Stimulated activated CD8-positive, alpha-beta memory T cell treated with anti-CD3 and anti-CD28 coated beads, Interleukin-4, amount 100 ng/mL, for 48 hours (primary cell): ENCODE results near the gene PLAGL1.

Source experiments
- DNase-seq: peaks from one replicate; pipeline ENCODE4 v3.0.0-alpha.2; 2020

Gene PLAGL1

DNA sequence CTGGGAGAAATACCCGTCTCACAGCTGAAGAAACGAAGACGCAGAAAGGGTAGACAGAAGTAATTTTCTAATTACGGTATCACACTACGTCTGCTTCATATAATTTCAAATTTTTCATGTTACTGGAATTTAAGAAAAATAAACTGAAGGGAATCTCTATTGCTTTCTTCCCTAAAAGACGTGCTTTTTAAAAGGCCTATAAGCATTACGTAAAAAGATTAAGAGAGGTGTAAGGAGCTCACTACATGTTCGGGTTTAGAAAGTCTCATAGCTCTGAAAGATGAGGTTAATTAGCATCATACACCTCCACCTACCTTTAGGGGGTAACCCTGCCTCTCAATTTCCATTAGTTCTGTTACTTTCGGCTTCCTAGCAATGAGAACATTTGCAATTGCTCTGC, 787 bp upstream of the PLAGL1 start:
- no peak for DNase-seq

DNA sequence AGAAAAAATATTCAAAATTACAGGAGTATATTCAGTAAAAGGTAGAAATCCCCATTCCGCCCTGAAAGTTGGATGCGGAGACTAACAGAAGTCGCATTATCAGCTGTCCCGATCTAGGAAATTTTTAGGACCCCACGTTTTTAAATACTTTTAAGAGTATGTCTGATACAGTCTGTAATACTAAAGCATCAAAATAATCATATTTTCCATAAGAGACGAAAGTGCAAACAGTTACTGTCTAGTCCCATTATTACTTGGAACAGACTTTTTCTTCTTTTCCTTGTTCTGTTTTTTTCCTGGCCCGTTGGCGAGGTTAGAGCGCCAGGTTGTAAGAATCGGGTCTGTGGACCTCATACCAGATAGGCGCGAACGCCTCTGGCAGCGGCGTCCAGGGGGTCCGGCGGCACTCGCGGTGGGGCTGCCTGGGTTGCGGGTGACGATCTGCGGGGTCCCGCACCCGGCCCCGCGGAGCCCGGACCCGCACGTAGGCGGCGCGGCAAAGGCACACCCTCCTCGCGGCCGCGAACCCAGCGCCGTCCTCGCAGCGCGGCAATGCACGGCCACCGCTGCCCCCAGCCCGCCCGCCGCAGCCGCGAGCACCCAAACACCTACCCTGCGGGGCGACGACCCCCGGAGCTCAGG, 460 bp downstream of the PLAGL1 start:
- no peak for DNase-seq

DNA sequence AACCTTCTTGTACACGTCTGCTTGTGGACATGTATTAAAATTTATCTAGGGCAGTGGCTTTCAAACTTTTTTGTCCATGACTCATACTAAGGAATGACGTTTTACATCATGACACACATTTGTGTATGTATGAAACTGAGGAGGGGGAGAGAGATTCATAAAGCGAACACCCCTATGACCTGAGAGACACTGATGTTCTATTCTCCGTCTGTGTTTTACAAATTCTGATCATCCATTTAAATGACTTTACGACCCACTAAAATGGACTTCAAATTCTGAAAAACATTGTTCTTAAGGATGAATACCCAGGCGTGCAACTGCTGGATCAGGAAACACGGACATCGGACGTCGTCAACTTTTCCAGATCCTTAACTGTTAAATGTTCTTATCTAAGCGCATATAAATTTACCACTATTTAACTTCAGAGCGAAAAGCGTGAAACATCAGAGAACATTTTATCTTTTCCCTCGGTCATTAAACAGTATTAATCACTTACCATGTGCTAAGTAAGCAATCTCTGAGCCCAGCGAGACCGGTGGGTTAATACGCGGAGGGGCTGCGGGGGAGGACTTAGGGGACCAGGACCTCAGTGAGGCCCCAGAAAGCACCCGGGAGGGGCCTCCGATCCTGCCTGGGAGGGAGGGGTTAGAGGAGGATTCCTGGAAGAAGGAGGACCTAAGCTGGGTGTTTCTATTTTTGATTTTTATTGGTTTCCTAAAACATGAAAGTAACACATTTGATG, 1.2 kb downstream of the PLAGL1 start:
- DNase-seq = no peak

DNA sequence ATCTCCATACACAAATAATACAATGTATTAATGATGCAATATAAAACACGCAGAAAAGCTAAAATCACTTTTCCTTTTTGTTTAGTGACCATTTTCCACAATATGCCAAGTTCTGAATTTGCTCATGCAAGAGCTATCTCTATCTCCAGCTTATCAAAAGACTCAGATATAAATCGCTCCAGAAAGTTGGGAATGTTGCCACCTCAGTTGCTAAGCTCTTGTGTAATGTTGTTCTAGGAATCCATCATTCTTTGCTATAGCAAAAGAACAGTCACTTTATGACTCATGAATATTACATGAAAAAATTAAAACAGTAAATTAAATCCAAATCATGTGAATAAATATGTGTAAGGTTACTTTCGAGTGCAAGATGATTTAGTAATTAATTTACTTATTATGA, 8.7 kb downstream of the PLAGL1 start:
- no peak for DNase-seq

DNA sequence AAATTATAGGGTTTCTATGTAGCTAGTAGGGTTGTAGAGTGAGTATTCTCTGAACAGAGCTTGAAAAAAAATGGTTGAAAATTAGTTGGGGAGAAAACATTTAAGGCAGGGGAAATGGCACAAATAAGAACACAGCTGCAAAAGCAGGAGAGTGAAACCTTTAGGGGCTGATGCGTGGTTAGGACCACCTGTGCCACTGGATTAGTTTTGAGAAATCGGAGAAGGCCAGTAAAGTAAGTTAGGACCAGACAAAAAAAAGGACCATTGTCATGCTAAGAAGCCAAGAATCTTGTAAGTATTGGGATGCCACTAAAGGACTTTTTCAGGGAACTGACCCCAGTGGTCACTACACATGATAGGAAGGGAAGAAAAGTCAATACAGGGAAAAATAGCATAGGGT, 9.4 kb downstream of the PLAGL1 start:
- no peak for DNase-seq

DNA sequence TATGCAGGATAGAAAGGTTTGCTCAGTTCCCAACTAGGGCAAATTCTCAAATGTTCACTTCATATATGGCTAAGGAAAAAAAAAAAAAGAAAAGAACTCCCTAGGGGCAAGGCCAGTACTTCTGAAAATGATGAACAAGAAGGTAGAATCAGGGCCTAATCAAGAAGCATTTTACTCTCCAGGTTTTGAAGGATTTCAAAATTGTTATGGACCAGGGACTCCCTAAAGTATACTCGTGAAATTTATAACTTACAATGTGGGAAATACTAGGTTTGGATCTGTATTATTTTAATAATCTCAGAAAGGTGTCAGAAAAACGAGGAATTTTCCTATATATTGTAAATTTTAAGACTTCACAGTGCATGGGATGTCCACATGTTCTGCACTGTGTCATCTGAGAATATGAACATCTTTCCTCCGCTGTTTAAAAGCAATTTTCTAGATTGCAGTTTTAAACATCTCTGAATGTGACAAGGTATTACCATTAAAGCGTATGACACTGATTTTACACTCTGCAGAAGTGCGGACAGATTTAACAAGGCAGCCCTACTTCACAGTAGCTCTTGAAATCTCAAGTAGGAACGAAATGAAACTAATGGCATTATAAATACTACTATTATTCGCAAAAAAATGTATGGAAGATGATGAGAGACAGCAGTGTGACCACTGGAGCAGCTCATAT, 14.0 kb downstream of the PLAGL1 start:
- DNase-seq = no peak

DNA sequence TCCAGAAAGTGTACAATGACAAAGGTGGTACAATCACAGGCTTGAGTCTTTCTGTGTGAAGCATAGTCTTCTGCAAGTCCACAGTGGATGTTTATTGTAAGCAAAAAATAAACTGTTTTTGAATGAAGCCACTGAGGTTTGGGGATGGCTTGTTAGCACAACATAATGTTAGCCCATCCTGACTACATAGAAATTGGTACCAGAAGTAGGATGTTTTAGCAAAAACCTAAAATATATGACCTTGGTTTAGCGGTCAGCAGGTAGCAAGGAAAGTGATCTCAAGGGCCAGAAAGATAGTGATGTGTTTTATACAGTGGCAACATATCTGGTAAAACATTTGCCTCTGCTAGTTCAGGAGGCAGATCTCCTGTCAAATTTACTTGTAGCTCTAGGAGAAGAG, 15.8 kb downstream of the PLAGL1 start:
- DNase-seq = no peak

DNA sequence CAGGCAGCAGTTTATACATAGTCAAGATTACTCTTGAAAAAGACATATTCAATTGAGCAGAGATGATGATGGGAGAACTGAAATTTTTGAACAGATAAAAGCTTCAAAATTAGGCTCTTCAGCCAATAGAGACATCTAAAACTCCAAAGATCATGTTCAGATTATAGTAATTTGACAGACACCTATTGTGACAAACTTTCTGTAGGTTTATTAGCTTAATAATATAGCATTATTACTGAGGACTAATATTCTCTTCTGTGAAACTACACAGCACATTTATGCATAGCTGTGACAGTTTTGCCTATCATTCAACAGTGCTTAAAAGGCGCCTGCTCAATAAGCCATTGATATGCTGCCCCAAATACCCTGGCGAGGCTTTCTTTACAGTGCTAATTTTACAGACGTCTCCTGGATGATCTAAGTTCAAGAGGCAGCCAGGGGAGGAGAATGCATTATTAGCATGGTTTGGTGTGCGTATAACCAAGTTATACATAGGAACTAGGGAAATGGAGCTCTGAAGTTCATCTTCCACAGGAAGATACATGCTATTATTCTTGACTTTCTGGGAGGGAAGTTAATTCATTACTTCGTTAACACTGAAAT, 21.5 kb downstream of the PLAGL1 start:
- DNase-seq = no peak

DNA sequence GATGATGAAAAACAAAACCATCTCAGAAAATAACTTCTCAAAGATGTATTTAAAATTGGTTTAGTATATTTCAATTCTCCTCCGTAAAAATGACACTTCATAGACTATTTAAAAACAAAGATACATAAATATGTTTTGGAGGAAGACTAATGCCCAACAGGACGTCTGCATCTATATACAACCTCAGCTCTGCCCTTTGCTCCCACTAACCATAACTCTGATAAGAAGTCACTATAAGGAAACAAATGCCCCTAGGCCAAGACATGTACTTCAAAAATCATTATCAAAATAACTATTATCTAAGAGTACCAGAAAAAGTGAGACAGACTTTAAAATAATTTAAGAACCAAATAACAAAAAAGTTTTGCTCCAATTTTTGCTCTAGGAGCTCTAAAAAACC, 23.4 kb downstream of the PLAGL1 start:
- DNase-seq = no peak

DNA sequence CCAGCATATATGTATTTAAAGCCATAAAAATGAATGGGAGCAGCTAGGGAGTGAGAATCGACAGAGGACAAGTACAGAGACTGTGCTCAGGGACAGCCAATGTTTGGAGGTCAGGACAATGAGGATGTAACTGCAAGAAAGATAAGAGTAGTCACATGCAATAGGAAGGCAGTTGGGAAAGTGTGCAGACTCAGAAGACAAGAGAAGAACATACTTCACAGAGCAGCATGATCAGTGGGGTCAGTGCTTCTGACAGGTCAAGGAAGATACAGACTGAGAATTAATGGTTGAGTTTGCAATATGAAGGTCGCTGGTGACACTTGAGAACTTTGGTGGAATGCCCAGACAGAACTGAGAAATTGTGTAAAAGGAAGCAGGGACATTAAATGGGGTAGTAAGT, 25.1 kb downstream of the PLAGL1 start:
- DNase-seq = no peak

DNA sequence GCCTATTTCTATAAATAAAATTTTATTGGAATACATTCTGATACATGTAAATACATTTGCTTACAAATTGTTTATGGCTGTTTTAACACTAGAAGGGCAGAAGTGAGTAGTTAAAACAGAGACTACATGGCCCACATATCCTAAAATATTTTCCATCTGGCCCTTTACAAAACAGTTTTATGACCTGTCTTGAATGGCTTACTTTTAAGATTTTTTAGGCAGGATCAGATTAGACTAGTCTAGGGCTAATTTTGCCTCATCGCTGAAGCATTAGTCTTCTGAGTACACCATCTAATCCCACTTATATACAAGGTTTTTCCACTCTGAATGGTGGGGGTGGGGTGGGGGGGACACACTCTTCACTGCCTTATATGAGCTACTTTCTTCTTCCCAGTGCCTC, 27.1 kb downstream of the PLAGL1 start:
- no peak for DNase-seq

DNA sequence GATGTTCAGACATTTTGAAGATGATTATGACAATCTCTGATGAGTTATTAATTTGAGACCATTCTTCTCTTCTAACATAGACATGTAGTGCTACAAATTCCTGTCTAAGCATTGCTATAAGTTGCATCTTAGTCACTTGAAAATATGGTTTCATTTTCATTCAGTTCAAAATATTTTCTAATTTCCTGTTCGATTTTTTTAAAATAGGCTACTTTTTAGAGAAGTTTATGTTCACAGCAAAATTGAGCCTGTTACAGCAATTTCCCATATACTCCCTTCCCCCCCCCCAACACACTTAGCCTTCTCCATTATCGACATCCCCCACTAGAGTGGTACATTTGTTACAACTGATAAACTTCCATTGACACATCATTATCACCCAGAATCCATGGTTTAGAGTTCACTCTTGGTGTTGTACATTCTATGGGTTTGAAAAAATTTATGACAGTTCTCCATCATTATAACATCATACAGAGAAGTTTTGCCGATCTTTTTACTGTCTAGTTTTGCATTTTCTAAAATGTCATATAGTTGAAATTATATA, 31.2 kb downstream of the PLAGL1 start:
- DNase-seq = no peak

DNA sequence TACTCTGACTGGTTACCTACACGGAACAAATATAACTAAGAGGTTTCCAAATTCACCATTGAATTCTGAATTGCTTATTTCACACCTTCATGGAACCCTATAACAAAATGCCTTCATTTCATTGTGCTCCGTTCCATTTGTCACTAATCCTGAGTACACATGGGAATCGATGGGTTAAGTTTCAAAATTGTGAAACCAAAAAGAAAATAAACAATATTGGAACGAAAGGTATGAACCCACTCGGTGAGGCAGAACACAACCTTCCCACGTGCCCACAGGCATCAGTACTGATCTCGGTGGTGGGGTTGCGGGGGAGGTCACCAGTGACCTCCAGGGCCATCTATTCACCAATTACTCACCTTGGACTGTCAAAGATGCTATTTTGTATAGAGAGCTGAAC, 34.0 kb downstream of the PLAGL1 start:
- DNase-seq = no peak

DNA sequence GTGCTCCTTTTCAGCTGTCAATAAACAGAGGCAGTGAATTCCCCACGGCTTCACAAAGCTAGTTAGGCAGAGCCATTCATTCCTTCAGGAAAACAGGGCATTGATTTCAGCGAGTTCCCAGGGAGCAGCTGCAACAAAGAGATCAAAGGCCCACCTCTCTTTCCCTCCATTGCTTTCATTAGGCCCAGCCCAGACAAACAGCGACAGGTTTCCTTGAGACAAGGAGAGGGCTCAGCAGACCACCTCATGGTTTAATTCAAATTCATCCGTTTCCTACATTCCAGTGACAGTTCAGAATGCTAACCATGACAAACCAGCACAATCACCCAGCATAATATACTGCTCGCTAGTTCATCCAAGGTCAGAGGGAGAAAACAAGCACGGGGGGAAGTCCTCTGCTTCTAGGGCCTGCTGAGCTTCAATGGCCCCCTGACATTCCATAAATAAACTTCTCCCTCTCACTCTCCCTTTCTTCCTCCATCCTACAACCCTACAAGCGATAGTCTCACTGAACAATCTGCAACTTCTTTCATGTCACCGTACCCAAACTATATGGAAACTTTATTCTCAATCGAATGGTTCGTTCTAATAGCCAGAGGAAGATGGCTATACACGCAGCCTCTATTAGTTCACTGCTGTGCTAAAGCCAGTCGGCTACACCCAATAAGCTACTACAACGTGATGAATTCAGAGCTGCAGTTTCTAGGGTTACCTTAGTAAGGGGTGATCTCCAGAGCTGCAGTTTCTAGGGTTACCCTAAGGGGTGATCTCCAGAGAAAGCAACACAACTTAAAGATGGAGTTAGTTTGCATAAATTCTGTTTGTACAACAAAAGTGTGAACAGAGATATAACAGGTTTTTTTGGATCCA, 34.7 kb downstream of the PLAGL1 start:
- no peak for DNase-seq

DNA sequence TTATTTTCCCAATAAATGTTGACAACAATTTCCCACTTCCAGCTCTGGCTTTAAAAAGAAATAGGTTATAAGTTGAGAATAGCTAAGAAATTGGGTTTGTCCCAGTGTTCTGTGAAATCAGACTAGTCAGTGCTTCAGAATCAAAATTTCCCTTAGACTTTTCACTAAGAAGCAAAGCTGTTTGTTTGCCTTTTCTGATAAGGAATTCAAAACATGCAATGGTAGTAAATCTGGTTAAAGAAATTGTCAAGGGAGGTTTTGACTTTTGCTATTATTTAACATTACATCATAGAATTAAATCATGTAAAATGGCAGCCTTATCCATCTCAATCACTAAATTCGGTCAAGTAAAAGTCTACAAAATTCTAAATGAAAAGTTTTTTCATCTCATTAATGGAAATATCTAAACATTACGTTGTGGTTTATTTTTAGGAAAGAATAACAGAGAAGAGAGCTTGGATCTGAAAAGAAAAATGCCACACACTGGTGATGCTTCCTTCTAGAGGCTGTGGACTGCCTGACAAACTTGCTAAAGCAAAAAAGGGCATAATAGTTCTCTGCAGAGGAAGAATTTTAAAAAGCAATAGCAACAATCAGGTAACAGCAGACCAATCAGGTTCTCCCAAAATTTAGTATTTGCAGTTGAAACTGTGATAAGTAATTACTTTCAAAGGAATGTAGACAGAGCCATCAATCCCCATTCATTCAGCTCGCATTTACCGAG, 36.4 kb downstream of the PLAGL1 start:
- DNase-seq = no peak

DNA sequence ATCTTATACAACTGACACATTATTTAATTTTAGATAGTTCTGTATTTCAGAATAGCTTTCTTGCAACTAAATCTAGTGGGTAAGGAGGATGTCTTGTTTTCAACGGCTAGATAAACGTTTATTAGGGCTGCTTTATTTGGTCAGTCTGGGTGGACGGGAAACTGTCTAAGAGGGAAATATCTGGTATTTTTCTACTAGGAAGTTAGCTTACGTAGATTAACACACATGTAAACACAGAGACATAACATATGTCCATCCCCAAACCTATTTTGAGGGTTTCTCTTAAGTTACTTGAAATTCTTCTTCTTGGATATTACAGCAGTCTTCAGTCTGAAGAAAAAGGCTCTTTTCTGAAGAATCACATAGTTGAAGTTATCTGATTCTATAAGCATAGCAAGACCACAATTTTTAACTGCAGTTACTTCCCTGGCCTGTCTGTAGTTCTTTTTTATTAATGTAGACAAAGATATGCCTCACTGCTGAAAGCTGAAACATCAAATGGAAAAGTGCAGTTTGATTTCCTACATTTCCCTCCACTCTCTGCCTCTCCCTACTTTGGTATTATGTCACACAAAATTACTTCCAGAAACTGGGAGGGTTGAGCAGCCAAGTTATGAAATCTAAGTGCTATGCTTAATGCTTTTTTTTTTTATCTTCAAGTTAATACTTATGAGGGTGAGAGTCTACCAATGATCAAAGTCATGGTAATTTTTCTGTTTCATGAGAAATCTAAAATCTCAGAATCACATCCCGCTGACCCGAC, 37.4 kb downstream of the PLAGL1 start:
- DNase-seq = no peak

DNA sequence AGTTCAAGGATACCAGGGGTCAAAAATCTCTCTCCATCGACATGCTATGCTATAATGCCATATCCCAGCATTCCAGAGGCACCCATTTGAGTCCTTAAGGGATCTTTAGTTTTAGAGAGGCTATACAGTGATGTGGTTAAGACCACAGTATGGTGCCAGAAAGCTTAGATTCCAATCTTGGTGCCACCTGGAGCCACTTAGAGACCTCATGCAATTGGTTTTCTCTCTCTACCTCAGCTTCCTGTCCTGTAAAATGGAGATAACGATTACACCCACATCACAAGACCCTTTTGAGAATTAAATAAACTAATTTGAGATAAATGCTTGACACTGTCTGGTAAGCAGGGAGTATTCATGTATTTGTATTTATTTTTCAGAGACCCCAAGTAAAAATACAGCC, 39.0 kb downstream of the PLAGL1 start:
- DNase-seq = no peak

DNA sequence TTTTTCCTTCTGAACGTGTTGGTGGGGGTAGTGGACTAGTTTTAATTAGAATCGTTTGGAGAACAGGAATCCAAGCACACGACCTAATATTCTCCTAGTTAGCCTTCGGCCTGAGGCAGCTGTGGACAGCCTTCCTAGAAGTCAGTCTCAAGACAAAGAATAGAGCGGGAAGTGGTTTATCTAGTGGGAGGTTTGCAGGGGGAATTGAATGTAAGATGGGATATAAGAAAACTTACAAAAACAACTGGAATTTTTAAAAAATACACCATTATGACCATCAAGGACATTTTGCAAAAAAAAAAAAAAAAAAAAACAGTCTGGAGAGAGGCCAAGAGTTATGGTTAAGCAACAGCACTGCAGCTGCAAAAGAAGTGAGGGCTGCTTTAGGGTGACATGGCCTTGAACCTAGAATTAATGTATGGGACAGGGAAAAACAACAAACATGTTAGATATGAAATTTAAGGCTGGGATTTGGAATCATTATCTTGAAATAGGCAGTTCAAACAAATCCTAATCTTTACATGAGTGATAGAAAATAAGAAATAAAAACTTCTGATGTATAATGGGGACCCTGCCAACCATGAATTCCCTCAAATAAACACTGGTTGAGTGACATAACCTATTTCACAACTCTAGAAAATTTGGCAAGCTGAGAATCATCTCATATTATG, 40.2 kb downstream of the PLAGL1 start:
- DNase-seq = no peak

DNA sequence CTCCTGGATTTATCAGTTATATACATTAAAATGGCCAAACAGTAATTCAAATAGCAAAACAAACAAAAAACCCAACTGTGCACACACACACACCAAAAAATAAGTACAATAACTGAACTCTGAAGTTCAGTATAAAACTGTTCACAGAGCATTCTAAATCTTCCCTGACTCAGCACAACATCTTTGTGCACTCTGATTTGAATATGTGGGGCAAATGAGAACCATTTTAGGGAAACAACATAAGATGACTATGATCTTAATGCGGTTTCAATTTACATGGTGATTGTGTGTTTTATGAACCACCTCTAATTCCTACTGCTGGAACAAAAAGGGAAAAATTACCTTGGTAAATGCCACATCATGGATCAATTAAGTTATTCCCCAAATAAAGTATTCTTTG, 41.7 kb downstream of the PLAGL1 start:
- DNase-seq = no peak

DNA sequence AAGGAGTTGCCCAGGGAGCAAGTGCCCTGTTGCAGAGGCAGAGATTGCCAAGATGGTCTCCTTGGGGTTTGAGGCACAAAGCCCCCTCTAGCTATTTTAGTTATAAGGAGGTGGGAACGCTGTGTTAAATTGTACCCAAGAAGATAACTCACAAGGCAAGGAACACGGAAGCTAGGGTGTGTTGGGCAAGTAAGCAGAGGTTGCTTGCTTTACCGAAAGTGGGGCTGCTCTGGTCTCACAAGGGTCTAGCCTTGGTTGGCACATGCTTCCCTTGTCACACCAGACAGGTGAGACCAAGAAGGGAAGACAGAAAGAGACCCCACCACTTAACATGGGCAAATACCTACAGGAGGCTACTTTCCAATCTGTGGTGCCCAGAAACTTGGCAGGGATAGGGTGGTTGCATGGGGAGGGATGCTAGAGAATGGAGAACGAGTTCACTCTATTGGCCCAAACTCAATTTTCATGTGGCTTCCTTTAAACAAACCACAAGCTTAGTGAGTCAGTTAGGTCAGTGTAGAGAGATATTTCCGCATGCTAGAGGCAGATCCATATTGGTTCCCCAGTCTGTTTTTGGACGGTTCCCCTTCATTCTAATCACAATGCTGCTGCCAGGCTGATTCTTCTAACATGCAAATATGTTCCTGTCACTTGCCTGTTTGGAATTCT, 42.4 kb downstream of the PLAGL1 start:
- DNase-seq = no peak
